Left forelimb (tissue), 1 donor: ENCODE results near the gene NGRN.

ENCODE experiments used
- DNase-seq: peaks from one replicate; pipeline ENCODE4 v3.0.0-alpha.2; 2018; ENCODE audit warnings: low spot score

The NGRN gene

DNA sequence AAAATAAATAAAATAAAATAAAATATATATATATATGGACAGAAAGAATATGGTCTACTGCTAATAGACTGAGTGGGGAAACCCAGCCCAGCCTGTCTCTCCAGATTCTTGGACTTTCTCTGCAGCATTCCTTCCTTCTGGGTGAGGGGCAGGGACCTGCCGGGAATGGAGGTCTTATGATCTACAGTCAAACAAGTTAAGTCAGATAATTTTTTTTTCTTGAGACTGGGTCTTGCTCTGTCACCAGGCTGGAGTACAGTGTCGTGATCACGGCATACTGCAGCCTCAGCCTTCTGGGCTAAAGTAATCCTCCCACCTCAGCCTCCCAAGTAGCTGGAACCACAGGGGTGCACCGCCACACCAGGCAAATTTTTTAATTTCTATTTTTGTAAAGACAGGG lies 53.1 kb downstream of the NGRN start:
- DNase-seq = no peak

DNA sequence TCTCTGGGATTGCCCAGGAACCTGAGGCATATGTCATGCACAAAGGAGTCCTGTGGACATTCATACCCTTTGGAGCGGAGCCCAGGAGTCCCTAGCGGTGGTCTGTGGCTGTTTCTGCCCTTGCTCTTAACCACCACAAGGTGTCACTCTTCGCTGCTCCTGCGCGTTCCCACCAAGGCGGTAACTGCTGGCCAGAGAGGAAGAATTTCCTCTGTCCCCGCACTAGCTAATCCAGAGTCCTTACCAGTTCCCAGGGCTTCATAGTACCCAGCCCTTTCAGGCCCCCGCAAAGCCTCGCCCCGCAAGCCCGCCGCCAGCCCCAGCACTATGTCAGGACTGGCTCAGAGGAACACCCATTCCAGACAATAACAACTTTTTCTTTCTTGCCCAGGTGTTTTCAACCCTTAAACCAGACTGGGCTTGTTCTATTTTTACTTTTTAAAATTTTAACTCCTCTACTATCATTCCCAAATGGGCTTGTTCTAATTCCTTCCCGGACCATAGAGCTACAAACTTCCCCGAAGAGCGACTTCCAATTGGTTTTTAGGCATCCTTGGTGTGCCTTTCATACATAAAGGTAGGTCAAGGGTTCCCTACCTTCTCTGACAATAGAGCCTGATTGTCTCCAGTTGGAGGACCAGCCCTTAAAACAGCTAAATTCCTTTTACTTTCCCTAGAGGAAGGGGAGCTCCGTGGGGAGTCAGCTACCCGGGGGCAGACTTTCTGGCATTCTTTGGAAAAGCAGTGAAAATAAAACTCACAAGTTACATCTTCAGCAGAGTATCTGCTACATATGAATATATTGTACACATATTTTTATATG lies 54.8 kb downstream of the NGRN start:
- DNase-seq = peak; percentile 84

- DNase-seq = no peak
Observed at GRCh38 chr15:90320885-90321278, 55.4 kb downstream of the NGRN start.
